GM21381 (cell line): ENCODE measurements around the gene CCDC78.

ENCODE experiments used
- ATAC-seq: cut with Tn5 transposase; IDR thresholded peaks from one replicate; pipeline ENCODE4 v1.9.1; 2021; ENCODE audit warnings: mild to moderate bottlenecking, moderate library complexity; ENCODE audit not compliant: unreplicated experiment

The CCDC78 gene

DNA sequence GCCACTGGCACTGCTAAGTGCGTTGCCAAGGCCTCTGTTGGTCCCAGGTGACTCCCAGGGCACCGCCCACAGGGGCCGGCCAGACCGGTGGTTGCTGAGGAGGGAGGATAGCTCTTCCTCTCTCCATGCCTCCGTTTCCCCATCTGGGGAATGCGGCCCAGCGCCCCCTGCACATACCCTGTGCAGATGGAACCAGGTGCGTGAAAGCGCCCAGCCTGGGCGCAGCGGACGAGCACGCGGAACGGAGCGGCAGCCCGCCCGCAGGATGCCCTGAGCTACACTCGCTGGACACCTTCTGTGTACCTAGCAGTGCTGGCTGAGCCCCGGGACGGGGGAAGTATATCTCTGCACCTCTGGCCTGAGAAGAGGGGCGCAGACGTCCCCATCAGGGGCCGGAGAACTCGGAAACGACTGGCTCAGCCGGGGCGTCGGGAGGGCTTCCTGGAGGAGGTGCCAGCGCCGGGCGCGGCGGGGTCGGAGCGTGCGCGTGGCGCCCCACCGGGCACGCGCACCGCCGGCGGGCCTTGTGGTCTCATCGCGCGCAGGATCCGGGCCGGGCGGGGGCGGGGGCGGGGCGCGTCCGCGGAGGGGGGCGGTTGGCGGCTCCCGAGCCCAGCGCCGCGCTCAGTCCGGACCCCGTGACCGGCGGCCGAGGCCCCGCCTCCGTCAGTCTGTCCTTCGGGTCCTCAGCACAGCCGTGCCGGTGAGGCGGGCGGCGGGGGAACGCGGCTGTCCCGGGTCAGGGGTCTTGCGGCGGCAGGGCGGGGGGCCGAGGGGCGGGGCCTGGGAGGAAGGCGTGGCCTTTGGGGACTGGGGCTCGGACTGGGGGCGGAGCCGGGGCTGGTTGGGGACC lies at the start of gene CCDC78, which contains the start of gene HAGHL:
Gene CCDC78 (minus strand): TSS at position 6 of the 853 bp plus-strand sequence. CDS start 76 bp downstream, outside the sequence.
Gene HAGHL (plus strand): TSS at position 669 of the 853 bp plus-strand sequence. CDS start 404 bp downstream, outside the sequence.
- peak; percentile 37 for ATAC-seq

GRCh38 chr16:775236-775796 lies 49.1 kb upstream of the CCDC78 start:
- no peak for ATAC-seq

DNA sequence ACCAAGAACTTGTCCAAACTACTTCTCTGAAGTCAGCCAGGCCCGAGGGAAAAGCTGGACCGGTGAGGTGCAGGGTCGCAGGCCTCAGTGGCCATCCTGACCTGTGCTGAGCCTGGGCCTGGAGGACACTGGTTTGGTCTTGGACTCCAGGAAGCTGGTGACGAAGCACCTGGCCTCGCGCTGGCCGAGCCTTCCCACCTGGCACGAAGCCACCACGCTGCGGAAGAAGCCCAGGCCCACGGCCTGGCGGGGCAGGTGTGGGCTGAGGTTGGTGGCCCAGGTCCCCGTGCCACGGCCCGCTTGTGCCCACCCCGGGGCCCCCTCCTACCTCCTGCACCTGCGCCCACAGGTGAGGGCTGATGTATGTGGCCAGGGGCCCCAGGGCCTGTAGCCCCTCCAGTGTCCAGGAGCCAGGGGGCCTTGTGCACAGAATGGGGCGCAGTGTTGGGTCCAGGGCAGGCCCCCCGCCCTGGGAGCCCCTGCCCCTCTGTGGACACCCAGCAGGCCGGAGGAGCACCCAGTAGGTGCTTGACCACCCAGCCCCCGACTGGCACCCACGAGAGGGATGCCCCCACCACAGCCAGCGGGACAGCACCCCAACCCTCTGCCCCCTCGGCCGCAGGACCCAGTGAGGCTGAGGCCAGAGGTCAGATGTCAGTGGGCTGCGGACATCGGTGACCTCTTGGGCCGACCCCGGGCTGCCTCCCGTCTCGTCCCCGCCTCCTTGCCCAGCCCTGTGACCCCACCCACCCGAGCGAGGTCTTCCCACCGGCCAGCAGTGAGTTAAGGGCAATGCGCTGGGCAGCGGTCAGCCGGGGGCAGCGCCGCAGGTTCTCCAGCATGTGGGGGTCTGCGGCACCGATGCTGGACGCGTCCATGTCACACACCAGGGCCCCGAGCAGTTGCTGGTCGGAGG lies 48.1 kb upstream of the CCDC78 start:
- no peak for ATAC-seq

DNA sequence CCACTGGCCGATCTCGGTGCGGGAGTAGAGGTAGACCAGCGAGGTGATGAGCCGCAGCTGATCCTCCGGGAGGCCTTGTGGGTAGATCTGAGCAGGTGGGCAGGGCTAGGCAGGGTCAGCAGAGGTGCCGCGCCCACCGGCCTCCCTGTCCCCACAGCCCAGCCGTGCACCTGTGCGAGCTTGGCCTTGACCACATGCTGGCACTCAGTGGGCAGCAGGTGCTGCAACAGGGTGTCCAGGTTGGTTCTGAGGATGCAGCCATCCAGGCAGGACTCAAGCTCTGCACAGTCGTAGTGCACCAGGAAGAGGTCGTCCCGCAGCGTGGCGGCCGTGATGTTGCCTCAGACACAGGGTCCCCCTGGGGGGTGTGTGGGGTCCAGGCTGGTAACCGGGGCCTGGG lies 46.7 kb upstream of the CCDC78 start:
- ATAC-seq = no peak

- no peak for ATAC-seq
Measured at GRCh38 chr16:770411-770810, 44.2 kb upstream of the CCDC78 start.

DNA sequence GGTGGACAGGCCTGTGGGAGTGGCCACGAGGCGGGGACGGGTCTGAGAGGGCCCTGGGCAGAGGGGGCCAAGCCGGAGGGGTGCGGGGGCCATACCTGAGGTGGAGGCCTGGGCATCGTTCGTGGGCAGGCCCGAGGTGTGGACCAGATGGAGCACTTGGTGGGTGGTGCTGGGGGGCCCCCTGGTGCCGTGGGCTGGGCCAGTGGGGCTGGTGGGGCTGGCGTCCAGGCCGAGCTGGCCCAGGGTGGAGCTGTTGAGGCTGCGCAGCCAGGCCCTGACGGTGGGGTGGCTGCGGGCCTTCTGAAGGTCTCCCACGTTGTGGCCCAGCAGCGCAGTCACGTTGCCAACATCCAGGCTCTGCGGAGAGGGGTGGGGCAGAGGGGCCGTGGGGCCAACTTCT lies 43.7 kb upstream of the CCDC78 start:
- ATAC-seq = no peak

GRCh38 chr16:769184-769784 lies 43.0 kb upstream of the CCDC78 start:
- ATAC-seq = no peak

DNA sequence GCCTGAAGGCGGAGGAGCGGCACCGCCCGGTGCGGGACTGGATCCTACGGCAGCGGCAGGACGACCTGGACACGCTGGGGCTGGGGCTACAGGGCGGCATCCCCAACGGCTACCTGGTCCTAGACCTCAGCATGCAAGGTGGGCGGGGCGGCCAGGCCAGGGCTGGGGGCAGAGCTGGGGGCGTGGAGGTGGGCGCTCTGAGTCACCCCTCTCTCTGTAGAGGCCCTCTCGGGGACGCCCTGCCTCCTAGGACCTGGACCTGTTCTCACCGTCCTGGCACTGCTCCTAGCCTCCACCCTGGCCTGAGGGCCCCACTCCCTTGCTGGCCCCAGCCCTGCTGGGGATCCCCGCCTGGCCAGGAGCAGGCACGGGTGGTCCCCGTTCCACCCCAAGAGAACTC lies 42.2 kb upstream of the CCDC78 start:
- ATAC-seq = no peak

- no peak for ATAC-seq
Measured at GRCh38 chr16:767743-768235, 41.5 kb upstream of the CCDC78 start.

DNA sequence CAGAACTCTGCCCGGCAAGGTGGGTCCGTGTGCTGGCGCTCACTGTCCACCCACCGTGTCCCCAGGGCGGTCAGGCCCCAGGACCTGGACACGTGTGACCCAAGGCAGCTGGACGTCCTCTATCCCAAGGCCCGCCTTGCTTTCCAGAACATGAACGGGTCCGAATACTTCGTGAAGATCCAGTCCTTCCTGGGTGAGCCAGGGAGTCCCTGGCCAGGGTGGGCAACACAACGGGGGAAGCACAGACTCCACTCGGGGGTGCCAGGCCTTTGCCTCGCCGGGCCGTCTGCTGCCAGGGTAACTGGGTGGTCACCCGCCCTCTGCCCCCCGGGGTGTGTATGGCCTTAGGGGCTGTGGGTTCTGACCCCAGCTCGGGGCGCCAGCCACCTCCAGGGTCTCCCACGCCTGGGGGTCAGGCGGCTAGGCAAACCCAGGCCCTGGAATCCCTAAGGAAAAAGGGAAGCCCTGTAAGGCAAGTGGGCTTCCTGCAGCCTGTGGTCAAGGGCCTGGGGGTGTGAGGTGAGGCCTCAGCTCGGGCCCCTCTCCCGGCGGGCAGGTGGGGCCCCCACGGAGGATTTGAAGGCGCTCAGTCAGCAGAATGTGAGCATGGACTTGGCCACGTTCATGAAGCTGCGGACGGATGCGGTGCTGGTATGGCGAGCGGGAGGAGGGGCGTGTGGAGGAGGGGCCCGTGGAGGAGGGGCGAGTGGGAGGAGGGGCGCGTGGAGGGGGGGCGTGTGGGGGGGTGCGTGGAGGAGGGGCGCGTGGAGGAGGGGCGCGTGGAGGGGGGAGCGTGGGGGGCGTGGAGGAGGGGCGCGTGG lies 40.8 kb upstream of the CCDC78 start:
- no peak for ATAC-seq

GRCh38 chr16:766008-766819 lies 40.0 kb upstream of the CCDC78 start:
- no peak for ATAC-seq

DNA sequence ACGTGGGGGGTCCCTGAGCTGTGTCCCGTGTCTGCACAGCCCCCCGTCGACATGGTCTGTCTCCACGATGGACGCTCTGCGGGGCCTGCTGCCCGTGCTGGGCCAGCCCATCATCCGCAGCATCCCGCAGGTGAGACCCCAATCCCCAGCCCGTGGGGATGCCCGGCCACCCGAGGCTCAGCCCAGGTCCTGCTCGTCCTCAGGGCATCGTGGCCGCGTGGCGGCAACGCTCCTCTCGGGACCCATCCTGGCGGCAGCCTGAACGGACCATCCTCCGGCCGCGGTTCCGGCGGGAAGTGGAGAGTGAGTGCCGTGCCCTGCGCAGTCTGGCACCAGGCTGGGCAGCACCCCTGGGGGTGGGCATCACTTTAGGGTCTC lies 39.2 kb upstream of the CCDC78 start:
- ATAC-seq = no peak

- no peak for ATAC-seq
Measured at GRCh38 chr16:764848-765487, 38.7 kb upstream of the CCDC78 start.

DNA sequence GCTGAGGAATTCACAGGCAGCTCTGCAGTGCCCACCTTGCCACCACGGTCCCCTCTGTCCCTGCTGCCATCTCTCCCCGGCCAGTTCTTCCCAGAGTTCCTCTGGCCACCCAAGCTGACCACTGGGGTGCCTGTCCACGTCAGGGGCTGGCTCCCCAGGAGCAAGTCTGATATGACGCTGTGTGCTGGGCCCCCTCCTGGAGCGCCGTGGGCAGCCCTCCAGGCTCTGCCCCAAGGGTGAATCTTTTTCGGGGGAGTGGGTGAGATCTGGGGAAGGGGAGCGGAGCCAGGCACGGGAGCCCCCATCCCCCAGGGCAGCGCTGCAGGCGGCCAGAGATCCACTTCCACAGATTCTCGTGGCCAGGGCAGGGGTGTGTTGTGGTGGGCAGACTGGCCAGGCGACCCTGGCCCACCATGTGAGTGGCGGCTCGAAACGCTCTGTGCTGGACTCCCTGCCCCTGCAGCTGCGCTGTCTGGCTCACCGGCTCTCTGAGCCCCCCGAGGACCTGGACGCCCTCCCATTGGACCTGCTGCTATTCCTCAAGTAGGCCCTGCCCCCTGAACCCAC lies 38.0 kb upstream of the CCDC78 start:
- ATAC-seq = no peak

DNA sequence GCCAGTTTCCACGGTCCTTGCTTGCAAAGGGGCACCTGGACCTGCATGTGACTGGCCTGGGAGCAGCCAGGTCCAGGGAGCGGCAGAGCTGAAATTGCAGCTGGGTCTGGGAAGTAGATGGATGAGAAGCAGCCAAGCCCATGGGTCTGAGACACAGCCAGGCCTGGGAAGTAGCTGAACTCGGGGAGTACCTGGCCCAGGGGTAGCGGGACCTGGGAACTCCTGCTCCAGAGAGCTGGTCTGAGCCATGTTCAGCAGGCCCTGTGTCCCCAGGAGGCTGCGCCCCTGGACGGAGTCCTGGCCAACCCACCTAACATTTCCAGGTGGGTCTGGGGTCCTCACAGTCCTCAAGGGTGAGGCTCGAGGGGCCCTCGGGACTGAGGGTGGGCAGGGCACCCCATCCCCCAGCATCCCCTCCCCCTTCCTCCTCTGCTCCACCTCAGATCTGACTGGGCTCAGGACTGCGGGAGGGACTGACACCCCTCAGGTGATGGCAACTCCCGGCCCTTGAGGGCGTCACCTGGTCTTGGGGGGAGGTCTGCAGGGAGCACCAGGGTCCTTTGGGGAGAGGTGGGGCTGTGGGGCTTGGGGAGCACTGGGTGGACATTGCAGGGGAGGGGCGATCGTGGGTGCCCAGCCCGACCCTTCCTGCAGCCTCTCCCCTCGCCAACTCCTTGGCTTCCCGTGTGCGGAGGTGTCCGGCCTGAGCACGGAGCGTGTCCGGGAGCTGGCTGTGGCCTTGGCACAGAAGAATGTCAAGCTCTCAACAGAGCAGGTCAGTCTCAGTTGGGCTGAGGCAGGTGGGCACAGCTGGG lies 37.3 kb upstream of the CCDC78 start:
- ATAC-seq = no peak

GRCh38 chr16:762595-763268 lies 36.5 kb upstream of the CCDC78 start:
- ATAC-seq = no peak
